Measurements from ENCODE around the gene TSC22D4.

DNA sequence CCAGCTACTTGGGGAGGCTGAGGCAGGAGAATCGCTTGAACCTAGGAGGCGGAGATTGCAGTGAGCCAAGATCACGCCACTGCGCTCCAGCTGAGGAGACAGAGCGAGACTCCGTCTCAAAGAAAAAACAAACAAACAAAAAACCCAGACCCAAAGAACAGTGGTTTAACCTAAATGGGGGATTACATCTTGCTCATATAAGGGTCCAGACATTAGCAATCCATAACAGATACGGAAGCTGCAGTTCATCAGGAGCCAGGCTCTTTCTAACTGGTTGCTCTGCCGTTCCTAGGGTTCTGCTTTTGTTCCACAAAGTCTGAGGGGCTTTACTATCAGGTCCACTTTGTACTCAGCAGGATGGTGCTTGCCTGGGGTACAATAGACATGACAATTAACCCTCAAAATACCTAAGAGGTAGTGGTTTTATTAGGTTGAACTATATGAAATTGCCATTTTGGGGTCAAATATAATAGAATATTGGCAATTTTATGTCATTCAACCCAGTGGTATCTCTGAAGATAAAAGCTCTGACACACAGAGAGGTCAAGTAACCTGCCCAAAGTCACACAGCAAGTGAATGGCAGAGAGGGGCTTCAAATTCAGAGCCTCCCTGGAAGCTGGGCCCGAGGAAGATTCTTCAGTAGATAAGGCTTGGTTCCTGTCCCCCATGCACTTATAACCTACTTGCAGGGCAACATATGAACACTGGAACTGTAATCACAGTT lies 26.0 kb upstream of the TSC22D4 start:
- no peak for TF ChIP-seq POLR2AphosphoS5 (IDR thresholded peaks at IDR 0.05)
- no peak for TF ChIP-seq MXI1 (conservative IDR thresholded peaks at IDR 0.05; ENCODE audit: poor library complexity, severe bottlenecking)
- TF ChIP-seq, protein P1, sequence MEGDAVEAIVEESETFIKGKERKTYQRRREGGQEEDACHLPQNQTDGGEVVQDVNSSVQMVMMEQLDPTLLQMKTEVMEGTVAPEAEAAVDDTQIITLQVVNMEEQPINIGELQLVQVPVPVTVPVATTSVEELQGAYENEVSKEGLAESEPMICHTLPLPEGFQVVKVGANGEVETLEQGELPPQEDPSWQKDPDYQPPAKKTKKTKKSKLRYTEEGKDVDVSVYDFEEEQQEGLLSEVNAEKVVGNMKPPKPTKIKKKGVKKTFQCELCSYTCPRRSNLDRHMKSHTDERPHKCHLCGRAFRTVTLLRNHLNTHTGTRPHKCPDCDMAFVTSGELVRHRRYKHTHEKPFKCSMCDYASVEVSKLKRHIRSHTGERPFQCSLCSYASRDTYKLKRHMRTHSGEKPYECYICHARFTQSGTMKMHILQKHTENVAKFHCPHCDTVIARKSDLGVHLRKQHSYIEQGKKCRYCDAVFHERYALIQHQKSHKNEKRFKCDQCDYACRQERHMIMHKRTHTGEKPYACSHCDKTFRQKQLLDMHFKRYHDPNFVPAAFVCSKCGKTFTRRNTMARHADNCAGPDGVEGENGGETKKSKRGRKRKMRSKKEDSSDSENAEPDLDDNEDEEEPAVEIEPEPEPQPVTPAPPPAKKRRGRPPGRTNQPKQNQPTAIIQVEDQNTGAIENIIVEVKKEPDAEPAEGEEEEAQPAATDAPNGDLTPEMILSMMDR (IDR thresholded peaks at IDR 0.05; ENCODE audit: poor library complexity, severe bottlenecking): no peak
- TF ChIP-seq, protein P2, sequence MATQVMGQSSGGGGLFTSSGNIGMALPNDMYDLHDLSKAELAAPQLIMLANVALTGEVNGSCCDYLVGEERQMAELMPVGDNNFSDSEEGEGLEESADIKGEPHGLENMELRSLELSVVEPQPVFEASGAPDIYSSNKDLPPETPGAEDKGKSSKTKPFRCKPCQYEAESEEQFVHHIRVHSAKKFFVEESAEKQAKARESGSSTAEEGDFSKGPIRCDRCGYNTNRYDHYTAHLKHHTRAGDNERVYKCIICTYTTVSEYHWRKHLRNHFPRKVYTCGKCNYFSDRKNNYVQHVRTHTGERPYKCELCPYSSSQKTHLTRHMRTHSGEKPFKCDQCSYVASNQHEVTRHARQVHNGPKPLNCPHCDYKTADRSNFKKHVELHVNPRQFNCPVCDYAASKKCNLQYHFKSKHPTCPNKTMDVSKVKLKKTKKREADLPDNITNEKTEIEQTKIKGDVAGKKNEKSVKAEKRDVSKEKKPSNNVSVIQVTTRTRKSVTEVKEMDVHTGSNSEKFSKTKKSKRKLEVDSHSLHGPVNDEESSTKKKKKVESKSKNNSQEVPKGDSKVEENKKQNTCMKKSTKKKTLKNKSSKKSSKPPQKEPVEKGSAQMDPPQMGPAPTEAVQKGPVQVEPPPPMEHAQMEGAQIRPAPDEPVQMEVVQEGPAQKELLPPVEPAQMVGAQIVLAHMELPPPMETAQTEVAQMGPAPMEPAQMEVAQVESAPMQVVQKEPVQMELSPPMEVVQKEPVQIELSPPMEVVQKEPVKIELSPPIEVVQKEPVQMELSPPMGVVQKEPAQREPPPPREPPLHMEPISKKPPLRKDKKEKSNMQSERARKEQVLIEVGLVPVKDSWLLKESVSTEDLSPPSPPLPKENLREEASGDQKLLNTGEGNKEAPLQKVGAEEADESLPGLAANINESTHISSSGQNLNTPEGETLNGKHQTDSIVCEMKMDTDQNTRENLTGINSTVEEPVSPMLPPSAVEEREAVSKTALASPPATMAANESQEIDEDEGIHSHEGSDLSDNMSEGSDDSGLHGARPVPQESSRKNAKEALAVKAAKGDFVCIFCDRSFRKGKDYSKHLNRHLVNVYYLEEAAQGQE (IDR thresholded peaks at IDR 0.05; ENCODE audit: borderline replicate concordance): no peak
- no peak for TF ChIP-seq EP300 (conservative IDR thresholded peaks at IDR 0.05; ENCODE audit: poor library complexity, severe bottlenecking)
- TF ChIP-seq SMC3 (conservative IDR thresholded peaks at IDR 0.05; ENCODE audit: poor library complexity): no peak
- no peak for TF ChIP-seq TAF1 (IDR thresholded peaks at IDR 0.05; ENCODE audit: low read depth)
- TF ChIP-seq EZH2 (IDR thresholded peaks at IDR 0.05; ENCODE audit: borderline replicate concordance, insufficient read depth, low read length, poor library complexity, severe bottlenecking): no peak
- TF ChIP-seq RAD21 (conservative IDR thresholded peaks at IDR 0.05): no peak
